Memory B cell (primary cell): Measurements from ENCODE around the gene KLHL29.

ENCODE experiments used
- ATAC-seq: fragments of 150-1000 bp; cut with Tn5 transposase; 2 replicates; pipeline ENCODE4 v1.10.0; 2021; ENCODE audit warnings: low read depth, mild to moderate bottlenecking, moderate library complexity
- DNase-seq, 2 donors: peaks; one replicate each; pipeline ENCODE4 v3.0.0; 2022; ENCODE audit warnings: low spot score in 2 of 2
- H3K27ac Mint-ChIP-seq: one replicate; pipeline ENCODE4 v1.8.0; 2022; ENCODE audit warnings: mild to moderate bottlenecking, moderate library complexity, mixed read lengths
- H3K27me3 Mint-ChIP-seq: one replicate; pipeline ENCODE4 v1.8.0; 2022; ENCODE audit warnings: mixed read lengths
- H3K36me3 Mint-ChIP-seq: one replicate; pipeline ENCODE4 v1.8.0; 2022; ENCODE audit warnings: mild to moderate bottlenecking, mixed read lengths
- H3K4me1 Mint-ChIP-seq: one replicate; pipeline ENCODE4 v1.8.0; 2022; ENCODE audit warnings: mixed read lengths
- H3K4me3 Mint-ChIP-seq: one replicate; pipeline ENCODE4 v1.8.0; 2022; ENCODE audit warnings: mild to moderate bottlenecking, moderate library complexity, mixed read lengths
- H3K9me3 Mint-ChIP-seq: one replicate; pipeline ENCODE4 v1.8.0; 2022; ENCODE audit warnings: mixed read lengths

KLHL29 gene

GRCh38 chr2:23480957-23481797 is 96.2 kb downstream of the KLHL29 start:
- DNase-seq, result no peak
- Mint-ChIP-seq H3K36me3 (no peaks in the 10 kb centered on the region), H3K4me1 (no peaks in the 10 kb centered on the region), H3K27ac (no peak overlapping the region), H3K4me3 (no peak overlapping the region), H3K9me3 (no peaks in the 10 kb centered on the region), H3K27me3 (no peaks in the 10 kb centered on the region)
- no peak for ATAC-seq

GRCh38 chr2:23482188-23482587 is 97.2 kb downstream of the KLHL29 start:
- Mint-ChIP-seq H3K4me1 (no peaks in the 10 kb centered on the region), H3K4me3 (no peak overlapping the region), H3K9me3 (no peaks in the 10 kb centered on the region), H3K27me3 (no peaks in the 10 kb centered on the region), H3K36me3 (no peaks in the 10 kb centered on the region), H3K27ac (no peak overlapping the region)
- DNase-seq (no peak), ATAC-seq (no peak)

- Mint-ChIP-seq H3K27ac (no peak overlapping the region), H3K4me1 (no peaks in the 10 kb centered on the region), H3K9me3 (no peaks in the 10 kb centered on the region), H3K4me3 (no peak overlapping the region), H3K36me3 (no peaks in the 10 kb centered on the region), H3K27me3 (no peaks in the 10 kb centered on the region)
- ATAC-seq (no peak), DNase-seq (no peak)
Measured at GRCh38 chr2:23482607-23483006, 97.6 kb downstream of the KLHL29 start.

GRCh38 chr2:23483791-23484190 is 98.8 kb downstream of the KLHL29 start:
- Mint-ChIP-seq H3K27me3 (no peaks in the 10 kb centered on the region), H3K9me3 (no peaks in the 10 kb centered on the region), H3K36me3 (peaks cover 3% of the 10 kb centered on the region), H3K27ac (no peak overlapping the region), H3K4me1 (no peaks in the 10 kb centered on the region), H3K4me3 (no peak overlapping the region)
- DNase-seq, result no peak
- no peak for ATAC-seq

GRCh38 chr2:23484275-23484674 is 99.3 kb downstream of the KLHL29 start:
- no peaks in the 10 kb centered on the region for H3K27me3 Mint-ChIP-seq
- no peak overlapping the region for H3K27ac Mint-ChIP-seq
- peaks cover 3% of the 10 kb centered on the region for H3K36me3 Mint-ChIP-seq
- H3K9me3 Mint-ChIP-seq, result no peaks in the 10 kb centered on the region
- ATAC-seq (no peak), DNase-seq (no peak)
- no peaks in the 10 kb centered on the region for H3K4me1 Mint-ChIP-seq
- H3K4me3 Mint-ChIP-seq, result no peak overlapping the region

GRCh38 chr2:23484767-23485166 is 99.8 kb downstream of the KLHL29 start:
- H3K27me3 Mint-ChIP-seq, result no peaks in the 10 kb centered on the region
- DNase-seq (no peak), ATAC-seq (no peak)

GRCh38 chr2:23485261-23485660 is 100.3 kb downstream of the KLHL29 start:
- DNase-seq, result no peak
- Mint-ChIP-seq H3K27ac (no peak overlapping the region), H3K4me3 (no peak overlapping the region), H3K9me3 (no peaks in the 10 kb centered on the region), H3K27me3 (no peaks in the 10 kb centered on the region), H3K36me3 (peaks cover 3% of the 10 kb centered on the region), H3K4me1 (peaks cover 5% of the 10 kb centered on the region)
- ATAC-seq, result no peak

More at GRCh38 chr2:23484767-23485166, 99.8 kb downstream of the KLHL29 start:
- peaks cover 4% of the 10 kb centered on the region for H3K4me1 Mint-ChIP-seq
- no peak overlapping the region for H3K27ac Mint-ChIP-seq
- no peak overlapping the region for H3K4me3 Mint-ChIP-seq
- H3K9me3 Mint-ChIP-seq, result no peaks in the 10 kb centered on the region
- peaks cover 3% of the 10 kb centered on the region for H3K36me3 Mint-ChIP-seq

GRCh38 chr2:23485841-23486683 is 101.1 kb downstream of the KLHL29 start:
- Mint-ChIP-seq H3K36me3 (peaks cover 3% of the 10 kb centered on the region), H3K27ac (no peak overlapping the region), H3K9me3 (no peaks in the 10 kb centered on the region), H3K4me1 (peaks cover 5% of the 10 kb centered on the region), H3K27me3 (no peaks in the 10 kb centered on the region), H3K4me3 (no peak overlapping the region)
- ATAC-seq (no peak), DNase-seq (no peak)

- no peak for ATAC-seq
- Mint-ChIP-seq H3K27ac (no peak overlapping the region), H3K27me3 (no peaks in the 10 kb centered on the region)
Measured at GRCh38 chr2:23486684-23487075, 101.7 kb downstream of the KLHL29 start.

GRCh38 chr2:23487735-23488492 is 102.9 kb downstream of the KLHL29 start:
- no peaks in the 10 kb centered on the region for H3K9me3 Mint-ChIP-seq
- no peak for DNase-seq
- peaks cover 4% of the 10 kb centered on the region for H3K27me3 Mint-ChIP-seq
- H3K36me3 Mint-ChIP-seq, result peaks cover 4% of the 10 kb centered on the region
- no peak for ATAC-seq
- H3K4me1 Mint-ChIP-seq, result peaks cover 12% of the 10 kb centered on the region
- no peak overlapping the region for H3K27ac Mint-ChIP-seq
- H3K4me3 Mint-ChIP-seq, result no peak overlapping the region

More at GRCh38 chr2:23486684-23487075, 101.7 kb downstream of the KLHL29 start:
- DNase-seq, result no peak
- no peaks in the 10 kb centered on the region for H3K9me3 Mint-ChIP-seq
- peaks cover 3% of the 10 kb centered on the region for H3K36me3 Mint-ChIP-seq
- H3K4me1 Mint-ChIP-seq, result peaks cover 8% of the 10 kb centered on the region
- H3K4me3 Mint-ChIP-seq, result no peak overlapping the region

GRCh38 chr2:23488584-23488983 is 103.6 kb downstream of the KLHL29 start:
- Mint-ChIP-seq H3K4me1 (peaks cover 12% of the 10 kb centered on the region), H3K9me3 (no peaks in the 10 kb centered on the region), H3K27me3 (peaks cover 4% of the 10 kb centered on the region), H3K4me3 (no peak overlapping the region), H3K36me3 (peaks cover 4% of the 10 kb centered on the region), H3K27ac (no peak overlapping the region)
- ATAC-seq (no peak), DNase-seq (no peak)

- Mint-ChIP-seq H3K4me1 (peaks cover 12% of the 10 kb centered on the region), H3K36me3 (peaks cover 4% of the 10 kb centered on the region), H3K27me3 (peaks cover 4% of the 10 kb centered on the region), H3K9me3 (no peaks in the 10 kb centered on the region), H3K4me3 (no peak overlapping the region), H3K27ac (no peak overlapping the region)
- no peak for DNase-seq
- no peak for ATAC-seq
Measured at GRCh38 chr2:23489471-23490322, 104.7 kb downstream of the KLHL29 start.

- no peak for DNase-seq
- Mint-ChIP-seq H3K4me3 (no peak overlapping the region), H3K9me3 (no peaks in the 10 kb centered on the region), H3K4me1 (peaks cover 14% of the 10 kb centered on the region), H3K27me3 (peaks cover 6% of the 10 kb centered on the region), H3K36me3 (peaks cover 4% of the 10 kb centered on the region), H3K27ac (no peak overlapping the region)
- no peak for ATAC-seq
Measured at GRCh38 chr2:23491591-23492336, 106.8 kb downstream of the KLHL29 start.
